Superior temporal gyrus (tissue), 1 donor: ENCODE results near the gene SH3PXD2A.

Source experiments
- DNase-seq: peaks from one replicate; pipeline ENCODE4 v3.0.0-alpha.2; 2016; ENCODE audit errors: extremely low spot score

The SH3PXD2A gene

GRCh38 chr10:103562383-103562782 is 293.0 kb downstream of the SH3PXD2A start:
- no peak for DNase-seq

- no peak for DNase-seq
These were observed 294.5 kb downstream of the SH3PXD2A start for GRCh38 chr10:103560886-103561285.

- DNase-seq = no peak
These were observed 295.6 kb downstream of the SH3PXD2A start for GRCh38 chr10:103559776-103560175.

- no peak for DNase-seq
These were observed 296.5 kb downstream of the SH3PXD2A start for GRCh38 chr10:103558911-103559310.

- DNase-seq = no peak
These were observed 297.9 kb downstream of the SH3PXD2A start for GRCh38 chr10:103557455-103557854.

GRCh38 chr10:103556383-103557007 is 298.9 kb downstream of the SH3PXD2A start:
- DNase-seq = no peak

GRCh38 chr10:103555712-103556111 is 299.7 kb downstream of the SH3PXD2A start:
- no peak for DNase-seq

- no peak for DNase-seq
These were observed 300.1 kb downstream of the SH3PXD2A start for GRCh38 chr10:103555325-103555649.

- peak; percentile 63 for DNase-seq
These were observed 300.7 kb downstream of the SH3PXD2A start for GRCh38 chr10:103554488-103555324.

GRCh38 chr10:103553743-103554487 is 301.5 kb downstream of the SH3PXD2A start:
- peak; percentile 23 for DNase-seq

- DNase-seq = peak; percentile 14
These were observed 302.3 kb downstream of the SH3PXD2A start for GRCh38 chr10:103552856-103553742.

- no peak for DNase-seq
These were observed 303.5 kb downstream of the SH3PXD2A start for GRCh38 chr10:103551619-103552602.

GRCh38 chr10:103550229-103550628 is 305.1 kb downstream of the SH3PXD2A start:
- DNase-seq = no peak

GRCh38 chr10:103549349-103549685 is 306.1 kb downstream of the SH3PXD2A start:
- no peak for DNase-seq

- DNase-seq = no peak
These were observed 306.6 kb downstream of the SH3PXD2A start for GRCh38 chr10:103548581-103549348.

GRCh38 chr10:103548006-103548405 is 307.4 kb downstream of the SH3PXD2A start:
- peak; percentile 20 for DNase-seq

- no peak for DNase-seq
These were observed 307.9 kb downstream of the SH3PXD2A start for GRCh38 chr10:103547391-103547946.

- DNase-seq = no peak
These were observed 309.0 kb downstream of the SH3PXD2A start for GRCh38 chr10:103546401-103546800.

- no peak for DNase-seq
These were observed 309.6 kb downstream of the SH3PXD2A start for GRCh38 chr10:103545771-103546281.
